HepG2 (cell line): ENCODE data around the gene POPDC2.

ENCODE experiments used
- BRF2 ChIP-seq: sonication (generic); formaldehyde crosslinking; IDR thresholded peaks from 2 replicates; pipeline ENCODE4 v1.8.1; 2022; ENCODE audit warnings: mild to moderate bottlenecking, missing genetic modification reagents
- CREM ChIP-seq, 2 experiments: sonication (generic) in 1 of 2; formaldehyde crosslinking in 1 of 2; IDR thresholded peaks; 2 replicates each; pipeline versions ENCODE4 v1.4.0 to v1.6.1; 2016 to 2020; ENCODE audit warnings: antibody characterized with exemption in 1 of 2, mild to moderate bottlenecking in 1 of 2, missing genetic modification reagents in 1 of 2
- HOMEZ ChIP-seq: IDR thresholded peaks from 2 replicates; pipeline ENCODE4 v1.6.1; 2016; ENCODE audit warnings: low read depth
- PREB ChIP-seq: sonication (generic); formaldehyde crosslinking; IDR thresholded peaks from 2 replicates; pipeline ENCODE4 v1.4.0; 2020; ENCODE audit warnings: missing genetic modification reagents
- RBFOX2 ChIP-seq: fragments of 200-400 bp; formaldehyde crosslinking; IDR thresholded peaks from 2 replicates; pipeline ENCODE4 v1.6.1; 2017; ENCODE audit warnings: low read depth, mild to moderate bottlenecking, low read length
- TCF7L2 ChIP-seq: IDR thresholded peaks from 2 replicates; pipeline ENCODE4 v1.6.1; 2011; ENCODE audit warnings: mild to moderate bottlenecking, low read depth, low read length, moderate library complexity
- ZBTB7A ChIP-seq: sonication (generic); formaldehyde crosslinking; IDR thresholded peaks from 2 replicates; pipeline ENCODE4 v1.8.0; 2022; ENCODE audit warnings: mild to moderate bottlenecking, missing genetic modification reagents
- ZNF24 ChIP-seq: fragments of 450-650 bp; IDR thresholded peaks from 2 replicates; pipeline ENCODE4 v1.6.1; 2017; ENCODE audit warnings: antibody characterized with exemption, mild to moderate bottlenecking
- ZNF441 ChIP-seq: sonication (generic); formaldehyde crosslinking; IDR thresholded peaks from 2 replicates; pipeline ENCODE4 v1.7.0; 2021; ENCODE audit warnings: missing genetic modification reagents, borderline replicate concordance
- ZNF543 ChIP-seq: sonication (generic); formaldehyde crosslinking; IDR thresholded peaks from 2 replicates; pipeline ENCODE4 v1.4.0; 2020; ENCODE audit warnings: mild to moderate bottlenecking, missing genetic modification reagents
- TF ChIP-seq, protein P1 (sequence below): sonication (generic); formaldehyde crosslinking; IDR thresholded peaks from 2 replicates; pipeline ENCODE4 v1.4.0; 2020; ENCODE audit warnings: low read depth, missing genetic modification reagents
- TF ChIP-seq, protein P2 (sequence below): sonication (generic); formaldehyde crosslinking; IDR thresholded peaks from 2 replicates; pipeline ENCODE4 v1.5.0; 2020; ENCODE audit warnings: mild to moderate bottlenecking, missing genetic modification reagents, moderate library complexity
- TF ChIP-seq, protein P3 (sequence below): sonication (generic); formaldehyde crosslinking; IDR thresholded peaks from 2 replicates; pipeline ENCODE4 v1.4.0; 2020; ENCODE audit warnings: mild to moderate bottlenecking, low read depth, missing genetic modification reagents

DNA sequence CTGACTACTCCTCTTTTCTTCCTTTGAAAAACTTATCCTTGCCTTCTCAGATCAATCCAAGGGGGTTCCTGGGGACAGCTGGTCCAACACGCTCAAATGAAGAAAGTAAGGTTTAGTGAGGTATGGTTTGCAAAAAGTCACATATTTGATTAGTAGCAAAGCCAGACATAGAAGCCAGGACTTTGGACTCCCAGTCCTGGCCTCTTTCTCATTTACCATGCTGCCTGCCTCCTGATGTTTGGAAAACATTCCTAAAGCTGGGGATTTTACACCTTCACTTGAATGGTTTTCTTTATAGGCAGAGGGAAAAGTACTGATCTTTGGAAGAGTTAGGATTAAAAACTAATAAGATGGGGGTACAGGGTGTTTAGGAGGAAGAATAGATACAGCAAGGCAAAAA is 14.6 kb downstream of the POPDC2 start:
- no peak for TF ChIP-seq RBFOX2
- no peak for TF ChIP-seq ZNF543 (CRISPR knock-in tag)
- no peak for TF ChIP-seq ZNF441
- TF ChIP-seq, protein P1, sequence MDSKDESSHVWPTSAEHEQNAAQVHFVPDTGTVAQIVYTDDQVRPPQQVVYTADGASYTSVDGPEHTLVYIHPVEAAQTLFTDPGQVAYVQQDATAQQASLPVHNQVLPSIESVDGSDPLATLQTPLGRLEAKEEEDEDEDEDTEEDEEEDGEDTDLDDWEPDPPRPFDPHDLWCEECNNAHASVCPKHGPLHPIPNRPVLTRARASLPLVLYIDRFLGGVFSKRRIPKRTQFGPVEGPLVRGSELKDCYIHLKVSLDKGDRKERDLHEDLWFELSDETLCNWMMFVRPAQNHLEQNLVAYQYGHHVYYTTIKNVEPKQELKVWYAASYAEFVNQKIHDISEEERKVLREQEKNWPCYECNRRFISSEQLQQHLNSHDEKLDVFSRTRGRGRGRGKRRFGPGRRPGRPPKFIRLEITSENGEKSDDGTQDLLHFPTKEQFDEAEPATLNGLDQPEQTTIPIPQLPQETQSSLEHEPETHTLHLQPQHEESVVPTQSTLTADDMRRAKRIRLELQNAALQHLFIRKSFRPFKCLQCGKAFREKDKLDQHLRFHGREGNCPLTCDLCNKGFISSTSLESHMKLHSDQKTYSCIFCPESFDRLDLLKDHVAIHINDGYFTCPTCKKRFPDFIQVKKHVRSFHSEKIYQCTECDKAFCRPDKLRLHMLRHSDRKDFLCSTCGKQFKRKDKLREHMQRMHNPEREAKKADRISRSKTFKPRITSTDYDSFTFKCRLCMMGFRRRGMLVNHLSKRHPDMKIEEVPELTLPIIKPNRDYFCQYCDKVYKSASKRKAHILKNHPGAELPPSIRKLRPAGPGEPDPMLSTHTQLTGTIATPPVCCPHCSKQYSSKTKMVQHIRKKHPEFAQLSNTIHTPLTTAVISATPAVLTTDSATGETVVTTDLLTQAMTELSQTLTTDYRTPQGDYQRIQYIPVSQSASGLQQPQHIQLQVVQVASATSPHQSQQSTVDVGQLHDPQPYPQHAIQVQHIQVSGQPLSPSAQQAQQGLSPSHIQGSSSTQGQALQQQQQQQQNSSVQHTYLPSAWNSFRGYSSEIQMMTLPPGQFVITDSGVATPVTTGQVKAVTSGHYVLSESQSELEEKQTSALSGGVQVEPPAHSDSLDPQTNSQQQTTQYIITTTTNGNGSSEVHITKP (CRISPR knock-in tag): no peak
- no peak for TF ChIP-seq ZNF24
- no peak for TF ChIP-seq ZBTB7A (CRISPR knock-in tag)
- TF ChIP-seq, protein P2, sequence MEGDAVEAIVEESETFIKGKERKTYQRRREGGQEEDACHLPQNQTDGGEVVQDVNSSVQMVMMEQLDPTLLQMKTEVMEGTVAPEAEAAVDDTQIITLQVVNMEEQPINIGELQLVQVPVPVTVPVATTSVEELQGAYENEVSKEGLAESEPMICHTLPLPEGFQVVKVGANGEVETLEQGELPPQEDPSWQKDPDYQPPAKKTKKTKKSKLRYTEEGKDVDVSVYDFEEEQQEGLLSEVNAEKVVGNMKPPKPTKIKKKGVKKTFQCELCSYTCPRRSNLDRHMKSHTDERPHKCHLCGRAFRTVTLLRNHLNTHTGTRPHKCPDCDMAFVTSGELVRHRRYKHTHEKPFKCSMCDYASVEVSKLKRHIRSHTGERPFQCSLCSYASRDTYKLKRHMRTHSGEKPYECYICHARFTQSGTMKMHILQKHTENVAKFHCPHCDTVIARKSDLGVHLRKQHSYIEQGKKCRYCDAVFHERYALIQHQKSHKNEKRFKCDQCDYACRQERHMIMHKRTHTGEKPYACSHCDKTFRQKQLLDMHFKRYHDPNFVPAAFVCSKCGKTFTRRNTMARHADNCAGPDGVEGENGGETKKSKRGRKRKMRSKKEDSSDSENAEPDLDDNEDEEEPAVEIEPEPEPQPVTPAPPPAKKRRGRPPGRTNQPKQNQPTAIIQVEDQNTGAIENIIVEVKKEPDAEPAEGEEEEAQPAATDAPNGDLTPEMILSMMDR (CRISPR knock-in tag): no peak
- no peak for TF ChIP-seq BRF2 (CRISPR knock-in tag)
- TF ChIP-seq PREB (CRISPR knock-in tag): no peak
- TF ChIP-seq CREM (IDR thresholded peaks at IDR 0.05): no peak
- no peak for TF ChIP-seq CREM (CRISPR knock-in tag; IDR thresholded peaks at IDR 0.05)
- TF ChIP-seq TCF7L2: no peak
- TF ChIP-seq, protein P3, sequence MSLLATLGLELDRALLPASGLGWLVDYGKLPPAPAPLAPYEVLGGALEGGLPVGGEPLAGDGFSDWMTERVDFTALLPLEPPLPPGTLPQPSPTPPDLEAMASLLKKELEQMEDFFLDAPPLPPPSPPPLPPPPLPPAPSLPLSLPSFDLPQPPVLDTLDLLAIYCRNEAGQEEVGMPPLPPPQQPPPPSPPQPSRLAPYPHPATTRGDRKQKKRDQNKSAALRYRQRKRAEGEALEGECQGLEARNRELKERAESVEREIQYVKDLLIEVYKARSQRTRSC (CRISPR knock-in tag): no peak
- TF ChIP-seq HOMEZ (CRISPR knock-in tag): no peak
